Breast epithelium (tissue), 3 donors: ENCODE measurements around the gene PRLH.

Experiments used
- CTCF ChIP-seq, 3 donors: fragments of 450-650 bp; IDR thresholded peaks; one replicate each; pipeline ENCODE4 v1.5.1; 2016 to 2017; ENCODE audit warnings: antibody characterized with exemption in 3 of 3, mild to moderate bottlenecking in 3 of 3, moderate library complexity in 3 of 3
- POLR2A ChIP-seq: fragments of 450-650 bp; IDR thresholded peaks from one replicate; pipeline ENCODE4 v1.6.1; 2016; ENCODE audit warnings: antibody characterized with exemption, mild to moderate bottlenecking, moderate library complexity

- TF ChIP-seq CTCF (IDR thresholded peaks at IDR 0.05) (no peak), POLR2A (no peak)
Measured at GRCh38 chr2:237601453-237602116, 35.2 kb downstream of the PRLH start.
